ENCODE results near the gene CYB5B.

CYB5B gene

GRCh38 chr16:69482410-69482991 lies 58.1 kb downstream of the CYB5B start:
- no peak for DNase-seq (ENCODE audit: extremely low read depth in 1 of 2, low read depth in 1 of 2)

GRCh38 chr16:69483611-69484010 lies 59.2 kb downstream of the CYB5B start:
- no peak for DNase-seq (ENCODE audit: extremely low read depth in 1 of 2, low read depth in 1 of 2)

GRCh38 chr16:69485361-69485760 lies 60.9 kb downstream of the CYB5B start:
- no peak for DNase-seq (ENCODE audit: extremely low read depth in 1 of 2, low read depth in 1 of 2)

- DNase-seq (ENCODE audit: extremely low read depth in 1 of 2, low read depth in 1 of 2): no peak
Observed at GRCh38 chr16:69485816-69486215, 61.4 kb downstream of the CYB5B start.

- DNase-seq (ENCODE audit: extremely low read depth in 1 of 2, low read depth in 1 of 2): no peak
Observed at GRCh38 chr16:69486272-69486671, 61.9 kb downstream of the CYB5B start.

GRCh38 chr16:69486724-69487123 lies 62.3 kb downstream of the CYB5B start:
- DNase-seq (ENCODE audit: extremely low read depth in 1 of 2, low read depth in 1 of 2): no peak

- no peak for DNase-seq (ENCODE audit: extremely low read depth in 1 of 2, low read depth in 1 of 2)
Observed at GRCh38 chr16:69490707-69491324, 66.4 kb downstream of the CYB5B start.

- DNase-seq (ENCODE audit: extremely low read depth in 1 of 2, low read depth in 1 of 2): peak in 1 of 2 donors; percentile 3
Observed at GRCh38 chr16:69494991-69495392, 70.6 kb downstream of the CYB5B start.

GRCh38 chr16:69495821-69496220 lies 71.4 kb downstream of the CYB5B start:
- DNase-seq (ENCODE audit: extremely low read depth in 1 of 2, low read depth in 1 of 2): no peak

GRCh38 chr16:69496376-69496775 lies 72.0 kb downstream of the CYB5B start:
- no peak for DNase-seq (ENCODE audit: extremely low read depth in 1 of 2, low read depth in 1 of 2)

GRCh38 chr16:69496896-69497295 lies 72.5 kb downstream of the CYB5B start:
- no peak for DNase-seq (ENCODE audit: extremely low read depth in 1 of 2, low read depth in 1 of 2)

GRCh38 chr16:69497876-69498596 lies 73.6 kb downstream of the CYB5B start:
- no peak for DNase-seq (ENCODE audit: extremely low read depth in 1 of 2, low read depth in 1 of 2)

GRCh38 chr16:69498926-69499325 lies 74.5 kb downstream of the CYB5B start:
- no peak for DNase-seq (ENCODE audit: extremely low read depth in 1 of 2, low read depth in 1 of 2)

GRCh38 chr16:69499541-69500230 lies 75.3 kb downstream of the CYB5B start:
- no peak for DNase-seq (ENCODE audit: extremely low read depth in 1 of 2, low read depth in 1 of 2)

- no peak for DNase-seq (ENCODE audit: extremely low read depth in 1 of 2, low read depth in 1 of 2)
Observed at GRCh38 chr16:69500496-69500895, 76.1 kb downstream of the CYB5B start.

- no peak for DNase-seq (ENCODE audit: extremely low read depth in 1 of 2, low read depth in 1 of 2)
Observed at GRCh38 chr16:69501956-69502745, 77.7 kb downstream of the CYB5B start.

GRCh38 chr16:69503244-69503643 lies 78.8 kb downstream of the CYB5B start:
- DNase-seq (ENCODE audit: extremely low read depth in 1 of 2, low read depth in 1 of 2): no peak

- no peak for DNase-seq (ENCODE audit: extremely low read depth in 1 of 2, low read depth in 1 of 2)
Observed at GRCh38 chr16:69508033-69508755, 83.8 kb downstream of the CYB5B start.

- DNase-seq (ENCODE audit: extremely low read depth in 1 of 2, low read depth in 1 of 2): no peak
Observed at GRCh38 chr16:69509125-69509524, 84.7 kb downstream of the CYB5B start.

GRCh38 chr16:69511651-69512050 lies 87.2 kb downstream of the CYB5B start:
- DNase-seq (ENCODE audit: extremely low read depth in 1 of 2, low read depth in 1 of 2): no peak

Measured in activated CD8-positive, alpha-beta memory T cell treated with anti-CD3 and anti-CD28 coated beads for 1 hour (primary cell).